HG03521 (cell line): ENCODE measurements around the gene MRPL14.
"Not testable (repeated sequence)": the region's sequence is repeated elsewhere in the genome, so short reads cannot be mapped to it uniquely, and the experiment has no call there.

Experiments used
- ATAC-seq: cut with Tn5 transposase; IDR thresholded peaks from one replicate; pipeline ENCODE4 v1.9.1; 2021; ENCODE audit warnings: mild to moderate bottlenecking, moderate library complexity; ENCODE audit not compliant: unreplicated experiment

The MRPL14 gene

GRCh38 chr6:44102527-44102926, 24.7 kb downstream of the MRPL14 start:
- ATAC-seq, result no peak

GRCh38 chr6:44101832-44102231, 25.4 kb downstream of the MRPL14 start:
- no peak for ATAC-seq

GRCh38 chr6:44100088-44100550, 27.1 kb downstream of the MRPL14 start:
- ATAC-seq, result no peak

- no peak for ATAC-seq
These were observed 28.1 kb downstream of the MRPL14 start for GRCh38 chr6:44099192-44099591.

GRCh38 chr6:44097782-44098317, 29.4 kb downstream of the MRPL14 start:
- no peak for ATAC-seq

GRCh38 chr6:44096612-44097011, 30.6 kb downstream of the MRPL14 start:
- ATAC-seq, result peak; percentile 45

GRCh38 chr6:44095243-44095623, 32.0 kb downstream of the MRPL14 start:
- ATAC-seq, result not testable (repeated sequence)

GRCh38 chr6:44094403-44095242, 32.6 kb downstream of the MRPL14 start:
- no peak for ATAC-seq

GRCh38 chr6:44093750-44094402, 33.4 kb downstream of the MRPL14 start:
- ATAC-seq, result no peak

GRCh38 chr6:44093066-44093465, 34.2 kb downstream of the MRPL14 start:
- no peak for ATAC-seq

- ATAC-seq, result no peak
These were observed 35.0 kb downstream of the MRPL14 start for GRCh38 chr6:44091981-44092884.

GRCh38 chr6:44091356-44091755, 35.9 kb downstream of the MRPL14 start:
- ATAC-seq, result not testable (repeated sequence)

- no peak for ATAC-seq
These were observed 36.8 kb downstream of the MRPL14 start for GRCh38 chr6:44090465-44090864.

- no peak for ATAC-seq
These were observed 38.2 kb downstream of the MRPL14 start for GRCh38 chr6:44088827-44089590.

GRCh38 chr6:44087623-44088022, 39.6 kb downstream of the MRPL14 start:
- no peak for ATAC-seq

- no peak for ATAC-seq
These were observed 40.2 kb downstream of the MRPL14 start for GRCh38 chr6:44086931-44087574.

- no peak for ATAC-seq
These were observed 42.0 kb downstream of the MRPL14 start for GRCh38 chr6:44085219-44085618.

- no peak for ATAC-seq
These were observed 42.8 kb downstream of the MRPL14 start for GRCh38 chr6:44084231-44085014.

GRCh38 chr6:44082872-44083321, 44.4 kb downstream of the MRPL14 start:
- no peak for ATAC-seq
